NCI-H1930 (cell line): Measurements from ENCODE around the gene TDRD7.

Experiments
- DNase-seq, 2 experiments: peaks; one replicate each; lab custom pipeline; 2025; lab: John Stamatoyannopoulos, UW

The TDRD7 gene

GRCh38 chr9:97527626-97528528 lies 116.0 kb downstream of the TDRD7 start:
- no peak for DNase-seq

- DNase-seq: no peak
Observed at GRCh38 chr9:97528529-97529230, 116.8 kb downstream of the TDRD7 start.

DNA sequence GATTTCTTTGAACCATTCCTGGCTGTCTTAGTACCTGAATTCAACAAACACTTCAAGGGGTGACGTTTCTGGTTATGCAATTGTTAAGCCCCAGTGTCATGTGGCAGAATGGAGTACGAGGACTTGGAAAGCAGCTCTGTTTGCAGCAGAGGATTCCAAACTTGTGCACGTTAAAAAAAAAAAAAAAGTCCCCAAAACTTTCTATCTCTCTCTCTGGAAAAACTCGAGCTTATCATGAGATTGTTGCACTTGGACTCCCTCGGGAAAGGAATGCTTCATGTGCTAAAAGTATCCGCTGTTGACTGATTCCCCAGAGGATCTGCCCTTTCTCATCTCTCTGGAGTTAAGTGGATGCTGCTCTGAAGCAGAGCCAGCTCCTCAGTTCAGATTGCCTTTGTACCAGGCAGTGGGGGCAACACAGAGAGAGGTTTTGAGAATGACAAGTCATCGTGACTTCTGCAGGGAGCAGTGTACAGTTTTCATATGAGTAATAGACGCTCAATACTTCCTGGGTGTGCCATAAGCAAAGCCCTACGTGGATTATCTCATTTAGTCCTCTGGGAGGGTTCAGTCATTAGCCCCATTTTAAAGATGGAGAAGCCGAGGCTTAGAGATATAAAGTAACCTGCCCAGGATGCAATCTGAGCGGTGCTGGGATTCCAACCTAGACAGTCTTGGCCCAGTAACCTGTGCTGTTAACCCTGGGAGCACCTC lies 117.6 kb downstream of the TDRD7 start:
- no peak for DNase-seq

DNA sequence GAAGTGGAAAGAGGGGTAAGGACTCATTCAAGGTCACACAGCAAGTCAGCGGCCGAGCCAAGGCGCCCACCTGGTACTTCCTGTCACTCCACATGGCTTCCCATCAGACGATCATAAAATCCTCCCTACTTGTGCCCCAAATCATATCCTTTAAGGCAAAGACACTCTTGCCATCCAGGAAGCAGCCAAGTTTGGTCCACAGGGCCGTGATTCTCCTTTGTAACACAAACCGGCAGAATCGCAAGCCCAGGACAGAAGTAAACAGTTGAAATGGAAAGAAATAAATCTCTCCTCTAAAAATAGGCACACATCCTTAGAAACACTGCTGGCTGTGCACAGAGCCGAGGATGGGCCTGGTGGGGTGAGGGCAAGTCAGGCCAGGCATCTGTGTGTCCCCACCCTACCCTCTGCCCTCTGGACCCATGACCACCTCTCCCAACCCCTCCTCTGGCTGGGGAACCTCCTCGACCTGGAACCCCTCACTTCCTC lies 120.0 kb downstream of the TDRD7 start:
- no peak for DNase-seq

- DNase-seq: no peak
Observed at GRCh38 chr9:97534185-97534584, 122.3 kb downstream of the TDRD7 start.

GRCh38 chr9:97534961-97535594 lies 123.2 kb downstream of the TDRD7 start:
- DNase-seq: no peak

DNA sequence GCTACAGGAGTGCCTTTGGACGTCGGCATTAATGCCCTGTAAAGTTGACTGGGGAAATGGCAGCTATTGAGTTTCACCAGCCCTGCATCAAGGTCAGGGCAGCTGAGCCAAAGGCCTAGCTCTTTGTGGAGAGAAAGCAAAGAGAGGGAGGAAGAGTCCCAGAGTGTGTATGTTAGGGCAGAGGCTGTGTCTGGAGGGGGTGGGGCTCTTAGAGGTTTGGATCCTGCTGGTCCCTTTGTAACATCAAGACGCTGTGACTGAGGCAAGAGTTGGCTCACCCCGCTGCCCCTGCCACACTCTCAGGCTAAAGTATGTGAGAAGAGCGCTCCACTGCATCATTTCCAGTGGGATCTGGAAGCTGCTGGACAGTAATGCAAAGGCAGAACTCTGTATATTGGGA lies 123.9 kb downstream of the TDRD7 start:
- no peak for DNase-seq

- no peak for DNase-seq
Observed at GRCh38 chr9:97536480-97536879, 124.6 kb downstream of the TDRD7 start.

GRCh38 chr9:97543561-97543960 lies 131.7 kb downstream of the TDRD7 start:
- DNase-seq: no peak

- DNase-seq: no peak
Observed at GRCh38 chr9:97545486-97545885, 133.6 kb downstream of the TDRD7 start.
